ENCODE data around the gene CFAP46. TPM values are rescaled to one million over a fixed set of nuclear protein-coding genes. Genes with fewer than 3 reads are reported as not detected.

Gene CFAP46
- total and polyA plus RNA-seq, 2 donors (not counting 1 experiment from before 2014, with no cell fraction given), result 0.07 TPM; not detected in 1

DNA sequence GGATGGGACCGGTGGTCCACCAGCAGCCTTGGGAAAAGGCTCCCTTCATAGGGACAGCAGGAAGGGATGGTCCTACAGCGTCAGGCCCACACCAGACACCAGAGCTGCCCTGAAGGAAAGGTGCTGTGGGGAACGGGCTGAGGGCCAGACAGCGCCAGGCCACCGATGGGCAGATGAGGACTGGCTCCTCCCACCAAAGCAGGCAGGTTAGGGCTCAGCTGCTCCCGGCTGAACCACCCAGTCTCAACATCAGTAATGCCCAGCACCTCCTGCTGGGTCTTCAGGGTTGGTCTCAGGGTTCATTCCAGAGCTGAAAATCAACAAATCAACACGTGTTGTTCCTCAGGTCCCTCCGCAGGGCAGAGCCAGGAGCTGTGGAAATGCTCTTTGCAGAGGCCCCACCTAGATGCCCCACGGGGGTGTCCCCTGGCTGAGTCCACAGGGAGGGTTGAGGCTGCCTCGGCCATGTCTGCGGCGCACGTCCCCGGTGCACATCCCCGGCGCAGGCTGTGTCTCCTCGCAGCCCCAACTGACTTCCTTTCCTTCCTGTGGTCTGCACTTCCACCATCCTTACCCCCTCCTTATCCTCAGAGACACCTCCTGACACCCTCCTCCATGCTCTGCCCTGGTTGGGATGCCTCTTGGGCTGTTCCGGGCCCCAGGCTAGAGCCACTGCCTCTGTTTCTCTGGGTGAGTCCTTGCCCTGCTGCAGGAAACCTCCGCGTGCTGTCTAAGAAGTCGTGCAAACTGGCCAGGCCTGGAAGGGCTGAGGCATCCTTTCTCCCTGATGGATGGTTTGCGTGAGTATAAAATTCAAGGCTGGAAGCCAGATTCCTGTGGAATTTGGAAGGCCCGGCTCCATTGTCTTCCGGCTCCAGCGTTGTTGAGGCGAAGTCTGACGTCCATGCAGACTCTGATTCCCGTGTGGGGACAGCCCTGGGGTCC, 32.8 kb upstream of the CFAP46 start:
- WGBS (ENCODE audit: insufficient coverage), result 58% methylated on average over 27 of the region's 28 CpGs
- ChIA-PET POLR2A (no interaction called here), CTCF (no interaction called here)
- intact Hi-C loops (cut with micrococcal nuclease), result no loop called here
- Histone ChIP-seq H3K4me3 (ENCODE audit: control extremely low read depth in 1 of 5, extremely low read depth in 1 of 5, insufficient read depth in 1 of 5, low read depth in 2 of 5, low read length in 4 of 5) (no peak overlapping the region), H3K9ac (ENCODE audit: low read length) (no peak overlapping the region), H2AFZ (ENCODE audit: insufficient read depth, low read depth, low read length, poor library complexity, severe bottlenecking) (no peak overlapping the region), H3K4me2 (replicated peaks; ENCODE audit: low read depth, low read length, poor library complexity, severe bottlenecking) (no peak overlapping the region), H4K20me1 (ENCODE audit: control insufficient read depth, insufficient read depth, low read length, poor library complexity, severe bottlenecking) (no peaks in the 10 kb centered on the region), H3K9me3 (ENCODE audit: control extremely low read depth in 1 of 3, control insufficient read depth in 2 of 3, insufficient read depth in 1 of 3, low read length in 2 of 3) (peaks cover 0 to 16% (median 3%) of the 10 kb centered on the region in 3 donors), H3K4me1 (ENCODE audit: control insufficient read depth in 2 of 2, insufficient read depth in 2 of 2, low read length in 2 of 2) (no peaks in the 10 kb centered on the region), H3K27ac (ENCODE audit: low read length in 2 of 2) (no peak overlapping the region), H3K36me3 (replicated peaks in 1 of 2; ENCODE audit: control extremely low read depth in 1 of 2, control insufficient read depth in 1 of 2, extremely low read depth in 1 of 2, insufficient read depth in 2 of 2, low read length in 1 of 2) (no peaks in the 10 kb centered on the region), H3K27me3 (replicated peaks in 1 of 4; ENCODE audit: control extremely low read depth in 1 of 4, control insufficient read depth in 3 of 4, insufficient read depth in 4 of 4, low read length in 3 of 4) (peaks cover 0 to 7% (median 0%) of the 10 kb centered on the region in 4 experiments), H3K79me2 (ENCODE audit: control insufficient read depth, insufficient read depth, low read length) (no peaks in the 10 kb centered on the region)
- Mint-ChIP-seq H3K27ac (no peak overlapping the region), H3K4me1 (no peaks in the 10 kb centered on the region), H3K9me3 (ENCODE audit: insufficient read depth) (peaks cover under 1% of the 10 kb centered on the region), H3K4me3 (no peak overlapping the region), H3K27me3 (peaks cover 30% of the 10 kb centered on the region)
- TF ChIP-seq, protein P1, sequence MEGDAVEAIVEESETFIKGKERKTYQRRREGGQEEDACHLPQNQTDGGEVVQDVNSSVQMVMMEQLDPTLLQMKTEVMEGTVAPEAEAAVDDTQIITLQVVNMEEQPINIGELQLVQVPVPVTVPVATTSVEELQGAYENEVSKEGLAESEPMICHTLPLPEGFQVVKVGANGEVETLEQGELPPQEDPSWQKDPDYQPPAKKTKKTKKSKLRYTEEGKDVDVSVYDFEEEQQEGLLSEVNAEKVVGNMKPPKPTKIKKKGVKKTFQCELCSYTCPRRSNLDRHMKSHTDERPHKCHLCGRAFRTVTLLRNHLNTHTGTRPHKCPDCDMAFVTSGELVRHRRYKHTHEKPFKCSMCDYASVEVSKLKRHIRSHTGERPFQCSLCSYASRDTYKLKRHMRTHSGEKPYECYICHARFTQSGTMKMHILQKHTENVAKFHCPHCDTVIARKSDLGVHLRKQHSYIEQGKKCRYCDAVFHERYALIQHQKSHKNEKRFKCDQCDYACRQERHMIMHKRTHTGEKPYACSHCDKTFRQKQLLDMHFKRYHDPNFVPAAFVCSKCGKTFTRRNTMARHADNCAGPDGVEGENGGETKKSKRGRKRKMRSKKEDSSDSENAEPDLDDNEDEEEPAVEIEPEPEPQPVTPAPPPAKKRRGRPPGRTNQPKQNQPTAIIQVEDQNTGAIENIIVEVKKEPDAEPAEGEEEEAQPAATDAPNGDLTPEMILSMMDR (IDR thresholded peaks at IDR 0.05), result no peak
- TF ChIP-seq EZH2 (IDR thresholded peaks at IDR 0.05; ENCODE audit: borderline replicate concordance, insufficient read depth, low read depth, low read length, poor library complexity, severe bottlenecking), result no peak
- DNase-seq (no peak), ATAC-seq (ENCODE audit: low read depth) (no peak)

GRCh38 chr10:132974249-132974796, 32.0 kb upstream of the CFAP46 start:
- H4K20me1 ChIP-seq (ENCODE audit: control insufficient read depth, insufficient read depth, low read length, poor library complexity, severe bottlenecking), result no peaks in the 10 kb centered on the region
- Mint-ChIP-seq H3K27me3 (peaks cover 32% of the 10 kb centered on the region), H3K27ac (no peak overlapping the region), H3K4me3 (no peak overlapping the region), H3K4me1 (no peaks in the 10 kb centered on the region), H3K9me3 (ENCODE audit: insufficient read depth) (peaks cover 2% of the 10 kb centered on the region)
- ChIA-PET CTCF (no interaction called here), POLR2A (no interaction called here)
- intact Hi-C loops (cut with micrococcal nuclease), result no loop called here
- TF ChIP-seq, protein P1 (IDR thresholded peaks at IDR 0.05), result no peak
- no peak for TF ChIP-seq EZH2 (IDR thresholded peaks at IDR 0.05; ENCODE audit: borderline replicate concordance, insufficient read depth, low read depth, low read length, poor library complexity, severe bottlenecking)
- WGBS (ENCODE audit: insufficient coverage), result 92% methylated on average over 23 of the region's 29 CpGs
- H3K4me3 ChIP-seq (ENCODE audit: control extremely low read depth in 1 of 5, extremely low read depth in 1 of 5, insufficient read depth in 1 of 5, low read depth in 2 of 5, low read length in 4 of 5), result no peak overlapping the region
- H3K4me1 ChIP-seq (ENCODE audit: control insufficient read depth in 2 of 2, insufficient read depth in 2 of 2, low read length in 2 of 2), result no peaks in the 10 kb centered on the region
- peaks cover 0 to 16% (median 3%) of the 10 kb centered on the region in 3 donors for H3K9me3 ChIP-seq (ENCODE audit: control extremely low read depth in 1 of 3, control insufficient read depth in 2 of 3, insufficient read depth in 1 of 3, low read length in 2 of 3)
- no peaks in the 10 kb centered on the region for H3K36me3 ChIP-seq (replicated peaks in 1 of 2; ENCODE audit: control extremely low read depth in 1 of 2, control insufficient read depth in 1 of 2, extremely low read depth in 1 of 2, insufficient read depth in 2 of 2, low read length in 1 of 2)
- no peaks in the 10 kb centered on the region for H3K79me2 ChIP-seq (ENCODE audit: control insufficient read depth, insufficient read depth, low read length)
- no peak overlapping the region for H3K9ac ChIP-seq (ENCODE audit: low read length)
- ATAC-seq (ENCODE audit: low read depth), result no peak
- no peak overlapping the region for H3K27ac ChIP-seq (ENCODE audit: low read length in 2 of 2)
- no peak for DNase-seq
- H2AFZ ChIP-seq (ENCODE audit: insufficient read depth, low read depth, low read length, poor library complexity, severe bottlenecking), result no peak overlapping the region
- no peak overlapping the region for H3K4me2 ChIP-seq (replicated peaks; ENCODE audit: low read depth, low read length, poor library complexity, severe bottlenecking)
- H3K27me3 ChIP-seq (replicated peaks in 1 of 4; ENCODE audit: control extremely low read depth in 1 of 4, control insufficient read depth in 3 of 4, insufficient read depth in 4 of 4, low read length in 3 of 4), result peaks cover 0 to 5% (median 0%) of the 10 kb centered on the region in 4 experiments
